ENCODE results near the gene UGT8. TPM values are rescaled to one million over a fixed set of nuclear protein-coding genes. Genes with fewer than 3 reads are reported as not detected.

Gene UGT8
- total RNA-seq, 1 experiment from 2014 or later = 3.7 TPM

- no peaks in the 10 kb centered on the region for H4K20me1 ChIP-seq (ENCODE audit: insufficient read depth)
- no peaks in the 10 kb centered on the region for H3K4me1 ChIP-seq (replicated peaks; ENCODE audit: insufficient read depth)
- H3K9me2 ChIP-seq (ENCODE audit: insufficient read depth) = no peaks in the 10 kb centered on the region
- BruUV-seq (replicated peaks) = no TSS peak
- intact Hi-C loops (cut with micrococcal nuclease; ENCODE audit: unreplicated experiment) = no loop called here
- no peaks in the 10 kb centered on the region for H3F3A ChIP-seq (ENCODE audit: insufficient read depth, low read depth)
- H3K79me2 ChIP-seq (ENCODE audit: low read depth) = no peaks in the 10 kb centered on the region
- no peak overlapping the region for H2AFZ ChIP-seq
- H3K27me3 ChIP-seq (ENCODE audit: insufficient read depth, low read depth) = peaks cover 4% of the 10 kb centered on the region; the same call in 1 of the 2 replicates
- no peaks in the 10 kb centered on the region for H3K9me3 ChIP-seq (ENCODE audit: insufficient read depth, low read depth)
- H3K4me2 ChIP-seq = no peak overlapping the region
- no peak overlapping the region for H3K4me3 ChIP-seq
- ChIA-PET CTCF (no interaction called here), POLR2A (ENCODE audit: unreplicated experiment) (no interaction called here)
- TF ChIP-seq, protein P1, sequence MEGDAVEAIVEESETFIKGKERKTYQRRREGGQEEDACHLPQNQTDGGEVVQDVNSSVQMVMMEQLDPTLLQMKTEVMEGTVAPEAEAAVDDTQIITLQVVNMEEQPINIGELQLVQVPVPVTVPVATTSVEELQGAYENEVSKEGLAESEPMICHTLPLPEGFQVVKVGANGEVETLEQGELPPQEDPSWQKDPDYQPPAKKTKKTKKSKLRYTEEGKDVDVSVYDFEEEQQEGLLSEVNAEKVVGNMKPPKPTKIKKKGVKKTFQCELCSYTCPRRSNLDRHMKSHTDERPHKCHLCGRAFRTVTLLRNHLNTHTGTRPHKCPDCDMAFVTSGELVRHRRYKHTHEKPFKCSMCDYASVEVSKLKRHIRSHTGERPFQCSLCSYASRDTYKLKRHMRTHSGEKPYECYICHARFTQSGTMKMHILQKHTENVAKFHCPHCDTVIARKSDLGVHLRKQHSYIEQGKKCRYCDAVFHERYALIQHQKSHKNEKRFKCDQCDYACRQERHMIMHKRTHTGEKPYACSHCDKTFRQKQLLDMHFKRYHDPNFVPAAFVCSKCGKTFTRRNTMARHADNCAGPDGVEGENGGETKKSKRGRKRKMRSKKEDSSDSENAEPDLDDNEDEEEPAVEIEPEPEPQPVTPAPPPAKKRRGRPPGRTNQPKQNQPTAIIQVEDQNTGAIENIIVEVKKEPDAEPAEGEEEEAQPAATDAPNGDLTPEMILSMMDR (conservative IDR thresholded peaks at IDR 0.05) = no peak
- no peak for TF ChIP-seq EZH2 (IDR thresholded peaks at IDR 0.05; ENCODE audit: low read depth)
- H3K36me3 ChIP-seq (ENCODE audit: low read depth) = no peaks in the 10 kb centered on the region
- H3K27ac ChIP-seq = no peak overlapping the region
- DNase-seq = no peak
Observed at GRCh38 chr4:114601304-114602052, 2.9 kb downstream of the UGT8 start.

DNA sequence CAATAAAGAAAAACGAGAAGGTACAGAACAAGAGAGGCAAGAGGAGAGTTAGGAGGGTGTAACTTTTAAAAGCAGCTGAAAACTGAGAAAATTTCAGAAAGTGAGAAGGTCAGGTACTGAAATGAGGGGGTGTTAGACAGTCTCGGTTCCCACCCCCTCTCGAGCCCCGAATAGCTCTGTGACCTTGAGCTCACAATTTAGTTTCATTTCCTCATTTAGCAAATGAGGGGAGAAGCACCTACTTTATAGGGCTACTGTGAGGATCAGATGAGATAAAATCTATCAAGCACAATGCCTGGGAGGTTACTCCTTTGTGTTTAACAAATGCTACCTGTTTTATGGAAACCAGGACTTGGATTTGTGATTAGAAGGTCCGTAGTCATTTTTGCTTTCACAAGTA, 4.9 kb downstream of the UGT8 start:
- ChIA-PET POLR2A (ENCODE audit: unreplicated experiment) (no interaction called here), CTCF (no interaction called here)
- no peak overlapping the region for H3K4me3 ChIP-seq
- no peaks in the 10 kb centered on the region for H3K9me3 ChIP-seq (ENCODE audit: insufficient read depth, low read depth)
- no peak for DNase-seq
- H3K4me2 ChIP-seq = no peak overlapping the region
- no peaks in the 10 kb centered on the region for H3F3A ChIP-seq (ENCODE audit: insufficient read depth, low read depth)
- no peaks in the 10 kb centered on the region for H3K27me3 ChIP-seq (ENCODE audit: insufficient read depth, low read depth)
- H3K79me2 ChIP-seq (ENCODE audit: low read depth) = no peaks in the 10 kb centered on the region
- H4K20me1 ChIP-seq (ENCODE audit: insufficient read depth) = no peaks in the 10 kb centered on the region
- H3K4me1 ChIP-seq (replicated peaks; ENCODE audit: insufficient read depth) = no peaks in the 10 kb centered on the region
- H3K9me2 ChIP-seq (ENCODE audit: insufficient read depth) = no peaks in the 10 kb centered on the region
- H3K36me3 ChIP-seq (ENCODE audit: low read depth) = no peaks in the 10 kb centered on the region
- no peak overlapping the region for H2AFZ ChIP-seq
- BruUV-seq (replicated peaks) = no TSS peak
- no peak for TF ChIP-seq EZH2 (IDR thresholded peaks at IDR 0.05; ENCODE audit: low read depth)
- TF ChIP-seq, protein P1 (conservative IDR thresholded peaks at IDR 0.05) = no peak
- H3K27ac ChIP-seq = no peak overlapping the region
- intact Hi-C loops (cut with micrococcal nuclease; ENCODE audit: unreplicated experiment) = no loop called here

DNA sequence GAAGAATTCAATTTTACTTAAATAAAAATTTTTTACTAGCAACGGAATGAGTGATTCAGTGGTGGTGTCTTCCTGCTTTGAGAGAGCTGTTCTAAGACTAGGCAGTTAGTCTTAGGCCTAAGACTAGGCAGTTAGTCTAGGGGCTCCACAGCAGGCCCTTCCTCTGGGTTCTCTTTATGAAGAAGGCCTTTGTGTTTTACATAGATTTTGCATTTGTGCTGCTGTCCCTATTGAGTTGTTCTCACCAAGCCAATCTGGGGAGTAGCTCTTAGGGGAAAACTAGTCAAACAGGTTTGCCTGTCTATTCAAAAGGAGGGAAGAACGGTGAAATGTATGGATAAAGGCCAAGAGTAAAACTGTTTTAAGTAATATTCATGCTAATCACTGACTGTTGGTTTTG, 7.6 kb downstream of the UGT8 start:
- no TSS peak for BruUV-seq (replicated peaks)
- ChIA-PET POLR2A (ENCODE audit: unreplicated experiment) (no interaction called here), CTCF (no interaction called here)
- no peaks in the 10 kb centered on the region for H3K36me3 ChIP-seq (ENCODE audit: low read depth)
- intact Hi-C loops (cut with micrococcal nuclease; ENCODE audit: unreplicated experiment) = no loop called here
- peak in 1 of 2 experiments; percentile 36 for DNase-seq
- no peak for TF ChIP-seq EZH2 (IDR thresholded peaks at IDR 0.05; ENCODE audit: low read depth)
- TF ChIP-seq, protein P1 (conservative IDR thresholded peaks at IDR 0.05) = no peak
- H3K27ac ChIP-seq = no peak overlapping the region
- H3K27me3 ChIP-seq (ENCODE audit: insufficient read depth, low read depth) = no peaks in the 10 kb centered on the region
- no peaks in the 10 kb centered on the region for H3K4me1 ChIP-seq (replicated peaks; ENCODE audit: insufficient read depth)
- H4K20me1 ChIP-seq (ENCODE audit: insufficient read depth) = no peaks in the 10 kb centered on the region
- no peaks in the 10 kb centered on the region for H3F3A ChIP-seq (ENCODE audit: insufficient read depth, low read depth)
- H3K9me2 ChIP-seq (ENCODE audit: insufficient read depth) = no peaks in the 10 kb centered on the region
- no peak overlapping the region for H3K4me3 ChIP-seq
- H3K79me2 ChIP-seq (ENCODE audit: low read depth) = no peaks in the 10 kb centered on the region
- H2AFZ ChIP-seq = no peak overlapping the region
- peak overlapping the region; percentile 34; the same call in 1 of the 2 replicates for H3K4me2 ChIP-seq
- no peaks in the 10 kb centered on the region for H3K9me3 ChIP-seq (ENCODE audit: insufficient read depth, low read depth)
